SK-N-SH (cell line): ENCODE measurements around the gene CNOT4.

ENCODE experiments used
- CTCF ChIP-seq: fragments of 200-600 bp; sonication (generic); IDR thresholded peaks from 2 replicates; pipeline ENCODE4 v1.6.1; 2017; ENCODE audit warnings: antibody characterized with exemption, mild to moderate bottlenecking, moderate library complexity
- EZH2phosphoT487 ChIP-seq: fragments of 200-600 bp; sonication (generic); IDR thresholded peaks from 2 replicates; pipeline ENCODE4 v1.6.1; 2017; ENCODE audit warnings: low read depth, mixed run types, mild to moderate bottlenecking, antibody characterized with exemption, moderate library complexity, borderline replicate concordance

GRCh38 chr7:135527025-135527424, 17.1 kb upstream of the CNOT4 start:
- TF ChIP-seq CTCF (no peak), EZH2phosphoT487 (no peak)
